HepG2 (cell line): ENCODE results near the gene ADGRG6. TPM values are rescaled to one million over a fixed set of nuclear protein-coding genes. Genes with fewer than 3 reads are reported as not detected.

ENCODE experiments used
- HNF4A ChIP-seq: sonication (generic); formaldehyde crosslinking; IDR thresholded peaks from 2 replicates; pipeline ENCODE4 v1.4.0; 2020; ENCODE audit warnings: missing genetic modification reagents
- HOXA5 ChIP-seq: sonication (generic); formaldehyde crosslinking; IDR thresholded peaks from 2 replicates; pipeline ENCODE4 v1.4.0; 2020; ENCODE audit warnings: missing genetic modification reagents
- IRX3 ChIP-seq: sonication (generic); formaldehyde crosslinking; IDR thresholded peaks from 2 replicates; pipeline ENCODE4 v1.8.1; 2023; ENCODE audit warnings: mild to moderate bottlenecking, low read depth, missing genetic modification reagents, borderline replicate concordance
- KLF16 ChIP-seq, 2 experiments: sonication (generic) in 1 of 2; formaldehyde crosslinking in 1 of 2; IDR thresholded peaks; 2 replicates each; pipeline versions ENCODE4 v1.6.1 to v1.8.0; 2016 to 2023; ENCODE audit warnings: missing genetic modification reagents in 2 of 2, missing compliant biosample characterization in 1 of 2
- SMARCC2 ChIP-seq: fragments of 450-650 bp; IDR thresholded peaks from 2 replicates; pipeline ENCODE4 v1.6.1; 2017; ENCODE audit warnings: antibody characterized with exemption, mild to moderate bottlenecking
- SRY ChIP-seq: sonication (generic); formaldehyde crosslinking; IDR thresholded peaks from 2 replicates; pipeline ENCODE4 v1.8.0; 2022; ENCODE audit warnings: mild to moderate bottlenecking, missing genetic modification reagents
- TARDBP ChIP-seq: sonication (generic); formaldehyde crosslinking; IDR thresholded peaks from 2 replicates; pipeline ENCODE4 v1.8.0; 2022; ENCODE audit warnings: mild to moderate bottlenecking, missing genetic modification reagents
- TCF7L2 ChIP-seq: IDR thresholded peaks from 2 replicates; pipeline ENCODE4 v1.6.1; 2011; ENCODE audit warnings: mild to moderate bottlenecking, low read depth, low read length, moderate library complexity
- ZNF138 ChIP-seq: sonication (generic); formaldehyde crosslinking; IDR thresholded peaks from 2 replicates; pipeline ENCODE4 v1.5.0; 2020; ENCODE audit warnings: mild to moderate bottlenecking, low read depth, missing genetic modification reagents
- ZNF333 ChIP-seq: sonication (generic); formaldehyde crosslinking; IDR thresholded peaks from 2 replicates; pipeline ENCODE4 v1.4.0; 2020; ENCODE audit warnings: mild to moderate bottlenecking, missing genetic modification reagents, borderline replicate concordance
- ZNF484 ChIP-seq: sonication (generic); formaldehyde crosslinking; IDR thresholded peaks from 2 replicates; pipeline ENCODE4 v1.5.1; 2020; ENCODE audit warnings: mild to moderate bottlenecking, low read depth, missing genetic modification reagents, borderline replicate concordance
- ZNF552 ChIP-seq: sonication (generic); formaldehyde crosslinking; IDR thresholded peaks from 2 replicates; pipeline ENCODE4 v1.9.0; 2022; ENCODE audit warnings: missing genetic modification reagents, mild to moderate bottlenecking, borderline replicate concordance
- ZNF773 ChIP-seq: sonication (generic); formaldehyde crosslinking; IDR thresholded peaks from 2 replicates; pipeline ENCODE4 v1.4.0; 2020; ENCODE audit warnings: missing genetic modification reagents, borderline replicate concordance
- ZSCAN21 ChIP-seq: sonication (generic); formaldehyde crosslinking; IDR thresholded peaks from 2 replicates; pipeline ENCODE4 v1.8.0; 2022; ENCODE audit warnings: mild to moderate bottlenecking, missing genetic modification reagents, moderate library complexity, borderline replicate concordance
- polyA plus RNA-seq, 8 experiments: library from polyadenylated mRNA; depleted of rRNA in 3 of 8; stranded (reverse) in 7 of 8; unstranded in 1 of 8; fragments of >200 nt; fragmentation: Illumina TruSeq in 4 of 8; extraction: Trizol in 4 of 8; gene quantifications; 2 replicates each; pipeline versions ENCODE4 v1.2.1 to v1.2.3, GENCODE V29; 2011 to 2016; ENCODE audit warnings: low read depth in 4 of 8, missing spikeins in 1 of 8, mixed read lengths in 1 of 8; ENCODE audit not compliant: insufficient read depth in 1 of 8
- total RNA-seq, 5 experiments: library from RNA; depleted of rRNA; stranded (reverse); fragments of >200 nt; fragmentation: Illumina TruSeq; extraction: Trizol; gene quantifications; 2 replicates each; pipeline ENCODE4 v1.2.3, GENCODE V29; 2016; ENCODE audit warnings: low read depth in 1 of 5
- TF ChIP-seq, protein P1 (sequence below): sonication (generic); formaldehyde crosslinking; IDR thresholded peaks from 2 replicates; pipeline ENCODE4 v1.4.0; 2020; ENCODE audit warnings: missing genetic modification reagents, borderline replicate concordance
- TF ChIP-seq, protein P2 (sequence below): sonication (generic); formaldehyde crosslinking; conservative IDR thresholded peaks from 2 replicates; pipeline ENCODE4 v1.8.0; 2022; ENCODE audit warnings: mild to moderate bottlenecking, moderate library complexity, missing genetic modification reagents
- TF ChIP-seq, protein P3 (sequence below): sonication (generic); formaldehyde crosslinking; IDR thresholded peaks from 2 replicates; pipeline ENCODE4 v1.4.0; 2020; ENCODE audit warnings: missing genetic modification reagents, mild to moderate bottlenecking, borderline replicate concordance
- TF ChIP-seq, protein P4 (sequence below): IDR thresholded peaks from 2 replicates; pipeline ENCODE4 v1.4.0; 2020; ENCODE audit warnings: mild to moderate bottlenecking, missing genetic modification reagents

ADGRG6 gene
- total and polyA plus RNA-seq, 2 of the 13 experiments (the other 11 are each of a cell fraction or from before 2014, with no cell fraction given): 129 to 249 TPM

DNA sequence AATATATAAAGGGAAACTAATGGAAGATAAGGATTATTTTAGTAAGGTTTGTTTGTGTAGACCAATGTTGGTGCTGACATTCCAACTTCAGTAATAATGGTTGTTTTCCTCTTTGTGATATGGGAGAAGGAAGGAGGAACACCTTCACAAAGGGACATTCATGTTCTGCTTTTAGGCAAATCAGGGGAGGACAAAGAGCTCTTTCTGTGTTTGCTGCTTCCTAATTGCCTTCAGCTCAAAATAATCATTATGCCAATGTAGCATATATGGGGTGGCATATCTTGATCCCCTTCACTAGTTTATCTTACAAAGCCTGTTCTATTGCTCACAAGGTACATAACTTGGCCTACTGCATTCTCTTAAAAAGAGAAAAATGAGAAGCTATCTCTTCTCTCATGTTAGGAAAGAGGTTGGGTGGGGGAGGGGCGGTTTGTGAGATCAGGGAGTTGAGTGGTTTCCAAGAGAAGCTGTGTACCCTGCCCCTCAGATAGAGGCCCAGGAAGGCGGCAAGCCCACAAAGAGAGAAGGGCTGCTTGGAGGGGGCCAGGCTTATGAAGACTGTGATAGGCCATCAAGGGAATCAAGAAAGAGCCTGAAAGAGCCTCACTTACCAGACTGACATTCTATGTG lies 4.7 kb upstream of the ADGRG6 start (continued):
- TF ChIP-seq, protein P1, sequence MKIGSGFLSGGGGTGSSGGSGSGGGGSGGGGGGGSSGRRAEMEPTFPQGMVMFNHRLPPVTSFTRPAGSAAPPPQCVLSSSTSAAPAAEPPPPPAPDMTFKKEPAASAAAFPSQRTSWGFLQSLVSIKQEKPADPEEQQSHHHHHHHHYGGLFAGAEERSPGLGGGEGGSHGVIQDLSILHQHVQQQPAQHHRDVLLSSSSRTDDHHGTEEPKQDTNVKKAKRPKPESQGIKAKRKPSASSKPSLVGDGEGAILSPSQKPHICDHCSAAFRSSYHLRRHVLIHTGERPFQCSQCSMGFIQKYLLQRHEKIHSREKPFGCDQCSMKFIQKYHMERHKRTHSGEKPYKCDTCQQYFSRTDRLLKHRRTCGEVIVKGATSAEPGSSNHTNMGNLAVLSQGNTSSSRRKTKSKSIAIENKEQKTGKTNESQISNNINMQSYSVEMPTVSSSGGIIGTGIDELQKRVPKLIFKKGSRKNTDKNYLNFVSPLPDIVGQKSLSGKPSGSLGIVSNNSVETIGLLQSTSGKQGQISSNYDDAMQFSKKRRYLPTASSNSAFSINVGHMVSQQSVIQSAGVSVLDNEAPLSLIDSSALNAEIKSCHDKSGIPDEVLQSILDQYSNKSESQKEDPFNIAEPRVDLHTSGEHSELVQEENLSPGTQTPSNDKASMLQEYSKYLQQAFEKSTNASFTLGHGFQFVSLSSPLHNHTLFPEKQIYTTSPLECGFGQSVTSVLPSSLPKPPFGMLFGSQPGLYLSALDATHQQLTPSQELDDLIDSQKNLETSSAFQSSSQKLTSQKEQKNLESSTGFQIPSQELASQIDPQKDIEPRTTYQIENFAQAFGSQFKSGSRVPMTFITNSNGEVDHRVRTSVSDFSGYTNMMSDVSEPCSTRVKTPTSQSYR: peak; percentile 99
- TF ChIP-seq TCF7L2: no peak
- TF ChIP-seq HNF4A: peak; percentile 58; the same call in 1 of the 2 replicates
- TF ChIP-seq TARDBP (CRISPR knock-in tag): peak; percentile 70
- no peak for TF ChIP-seq ZNF773 (CRISPR knock-in tag)
- no peak for TF ChIP-seq ZNF484 (CRISPR knock-in tag)
- TF ChIP-seq IRX3: no peak
- TF ChIP-seq ZSCAN21: no peak
- TF ChIP-seq KLF16 (CRISPR knock-in tag; IDR thresholded peaks at IDR 0.05): peak in 1 of 2 experiments; percentile 52; a peak in 1 of 4 replicates
- no peak for TF ChIP-seq ZNF333 (CRISPR knock-in tag)
- TF ChIP-seq HOXA5 (CRISPR knock-in tag): no peak
- TF ChIP-seq, protein P2, sequence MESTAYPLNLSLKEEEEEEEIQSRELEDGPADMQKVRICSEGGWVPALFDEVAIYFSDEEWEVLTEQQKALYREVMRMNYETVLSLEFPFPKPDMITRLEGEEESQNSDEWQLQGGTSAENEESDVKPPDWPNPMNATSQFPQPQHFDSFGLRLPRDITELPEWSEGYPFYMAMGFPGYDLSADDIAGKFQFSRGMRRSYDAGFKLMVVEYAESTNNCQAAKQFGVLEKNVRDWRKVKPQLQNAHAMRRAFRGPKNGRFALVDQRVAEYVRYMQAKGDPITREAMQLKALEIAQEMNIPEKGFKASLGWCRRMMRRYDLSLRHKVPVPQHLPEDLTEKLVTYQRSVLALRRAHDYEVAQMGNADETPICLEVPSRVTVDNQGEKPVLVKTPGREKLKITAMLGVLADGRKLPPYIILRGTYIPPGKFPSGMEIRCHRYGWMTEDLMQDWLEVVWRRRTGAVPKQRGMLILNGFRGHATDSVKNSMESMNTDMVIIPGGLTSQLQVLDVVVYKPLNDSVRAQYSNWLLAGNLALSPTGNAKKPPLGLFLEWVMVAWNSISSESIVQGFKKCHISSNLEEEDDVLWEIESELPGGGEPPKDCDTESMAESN (CRISPR knock-in tag): 0 out of 2 replicates have a peak, but pooled peaks have one; percentile 14
- TF ChIP-seq, protein P3, sequence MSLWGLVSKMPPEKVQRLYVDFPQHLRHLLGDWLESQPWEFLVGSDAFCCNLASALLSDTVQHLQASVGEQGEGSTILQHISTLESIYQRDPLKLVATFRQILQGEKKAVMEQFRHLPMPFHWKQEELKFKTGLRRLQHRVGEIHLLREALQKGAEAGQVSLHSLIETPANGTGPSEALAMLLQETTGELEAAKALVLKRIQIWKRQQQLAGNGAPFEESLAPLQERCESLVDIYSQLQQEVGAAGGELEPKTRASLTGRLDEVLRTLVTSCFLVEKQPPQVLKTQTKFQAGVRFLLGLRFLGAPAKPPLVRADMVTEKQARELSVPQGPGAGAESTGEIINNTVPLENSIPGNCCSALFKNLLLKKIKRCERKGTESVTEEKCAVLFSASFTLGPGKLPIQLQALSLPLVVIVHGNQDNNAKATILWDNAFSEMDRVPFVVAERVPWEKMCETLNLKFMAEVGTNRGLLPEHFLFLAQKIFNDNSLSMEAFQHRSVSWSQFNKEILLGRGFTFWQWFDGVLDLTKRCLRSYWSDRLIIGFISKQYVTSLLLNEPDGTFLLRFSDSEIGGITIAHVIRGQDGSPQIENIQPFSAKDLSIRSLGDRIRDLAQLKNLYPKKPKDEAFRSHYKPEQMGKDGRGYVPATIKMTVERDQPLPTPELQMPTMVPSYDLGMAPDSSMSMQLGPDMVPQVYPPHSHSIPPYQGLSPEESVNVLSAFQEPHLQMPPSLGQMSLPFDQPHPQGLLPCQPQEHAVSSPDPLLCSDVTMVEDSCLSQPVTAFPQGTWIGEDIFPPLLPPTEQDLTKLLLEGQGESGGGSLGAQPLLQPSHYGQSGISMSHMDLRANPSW (CRISPR knock-in tag): no peak
- no peak; the same call in 1 of the 2 replicates for TF ChIP-seq ZNF552 (CRISPR knock-in tag)
- TF ChIP-seq SMARCC2: no peak
- TF ChIP-seq, protein P4, sequence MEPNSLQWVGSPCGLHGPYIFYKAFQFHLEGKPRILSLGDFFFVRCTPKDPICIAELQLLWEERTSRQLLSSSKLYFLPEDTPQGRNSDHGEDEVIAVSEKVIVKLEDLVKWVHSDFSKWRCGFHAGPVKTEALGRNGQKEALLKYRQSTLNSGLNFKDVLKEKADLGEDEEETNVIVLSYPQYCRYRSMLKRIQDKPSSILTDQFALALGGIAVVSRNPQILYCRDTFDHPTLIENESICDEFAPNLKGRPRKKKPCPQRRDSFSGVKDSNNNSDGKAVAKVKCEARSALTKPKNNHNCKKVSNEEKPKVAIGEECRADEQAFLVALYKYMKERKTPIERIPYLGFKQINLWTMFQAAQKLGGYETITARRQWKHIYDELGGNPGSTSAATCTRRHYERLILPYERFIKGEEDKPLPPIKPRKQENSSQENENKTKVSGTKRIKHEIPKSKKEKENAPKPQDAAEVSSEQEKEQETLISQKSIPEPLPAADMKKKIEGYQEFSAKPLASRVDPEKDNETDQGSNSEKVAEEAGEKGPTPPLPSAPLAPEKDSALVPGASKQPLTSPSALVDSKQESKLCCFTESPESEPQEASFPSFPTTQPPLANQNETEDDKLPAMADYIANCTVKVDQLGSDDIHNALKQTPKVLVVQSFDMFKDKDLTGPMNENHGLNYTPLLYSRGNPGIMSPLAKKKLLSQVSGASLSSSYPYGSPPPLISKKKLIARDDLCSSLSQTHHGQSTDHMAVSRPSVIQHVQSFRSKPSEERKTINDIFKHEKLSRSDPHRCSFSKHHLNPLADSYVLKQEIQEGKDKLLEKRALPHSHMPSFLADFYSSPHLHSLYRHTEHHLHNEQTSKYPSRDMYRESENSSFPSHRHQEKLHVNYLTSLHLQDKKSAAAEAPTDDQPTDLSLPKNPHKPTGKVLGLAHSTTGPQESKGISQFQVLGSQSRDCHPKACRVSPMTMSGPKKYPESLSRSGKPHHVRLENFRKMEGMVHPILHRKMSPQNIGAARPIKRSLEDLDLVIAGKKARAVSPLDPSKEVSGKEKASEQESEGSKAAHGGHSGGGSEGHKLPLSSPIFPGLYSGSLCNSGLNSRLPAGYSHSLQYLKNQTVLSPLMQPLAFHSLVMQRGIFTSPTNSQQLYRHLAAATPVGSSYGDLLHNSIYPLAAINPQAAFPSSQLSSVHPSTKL (CRISPR knock-in tag): peak; percentile 83
- no peak for TF ChIP-seq SRY (CRISPR knock-in tag)
- TF ChIP-seq ZNF138: no peak
